Progenitor cell of endocrine pancreas (in vitro differentiated cells): ENCODE data around the gene TTLL11. TPM values are rescaled to one million over a fixed set of nuclear protein-coding genes. Genes with fewer than 3 reads are reported as not detected.

Experiments
- DNase-seq: peaks from one replicate; pipeline ENCODE4 v3.0.0; 2021; ENCODE audit warnings: low spot score; ENCODE audit not compliant: unreplicated experiment
- H3K27ac Mint-ChIP-seq: 2 replicates; pipeline ENCODE4 v1.8.0; 2021; ENCODE audit warnings: mild to moderate bottlenecking, moderate library complexity, mixed read lengths
- H3K27me3 Mint-ChIP-seq: 2 replicates; pipeline ENCODE4 v1.8.0; 2021; ENCODE audit warnings: mixed read lengths
- H3K36me3 Mint-ChIP-seq: 2 replicates; pipeline ENCODE4 v1.8.0; 2022; ENCODE audit warnings: mixed read lengths; ENCODE audit not compliant: insufficient read depth
- H3K4me1 Mint-ChIP-seq: 2 replicates; pipeline ENCODE4 v1.8.0; 2021; ENCODE audit warnings: low read depth, mixed read lengths
- H3K4me3 Mint-ChIP-seq: 2 replicates; pipeline ENCODE4 v1.8.0; 2021; ENCODE audit warnings: low read depth, mild to moderate bottlenecking, moderate library complexity, mixed read lengths
- H3K9me3 Mint-ChIP-seq: 2 replicates; pipeline ENCODE4 v1.8.0; 2021; ENCODE audit warnings: low read depth, mixed read lengths
- CTCF ChIP-seq: fragments of 200-600 bp; sonication (generic); IDR thresholded peaks from one replicate; pipeline ENCODE4 v1.5.0; 2021; ENCODE audit warnings: antibody characterized with exemption, mild to moderate bottlenecking; ENCODE audit not compliant: unreplicated experiment
- total RNA-seq: library from RNA; stranded (reverse); gene quantifications from 2 replicates; pipeline ENCODE4 v1.2.1, GENCODE V29; 2021

TTLL11 gene
- total RNA-seq, 1 donor from 2014 or later: 5.3 TPM

GRCh38 chr9:121890746-121891145 lies 202.4 kb downstream of the TTLL11 start:
- Mint-ChIP-seq H3K36me3 (no peaks in the 10 kb centered on the region), H3K4me1 (no peaks in the 10 kb centered on the region), H3K4me3 (no peak overlapping the region), H3K27me3 (peaks cover 5% of the 10 kb centered on the region), H3K27ac (no peak overlapping the region), H3K9me3 (no peaks in the 10 kb centered on the region)
- no peak for TF ChIP-seq CTCF
- no peak for DNase-seq

GRCh38 chr9:121889990-121890563 lies 203.0 kb downstream of the TTLL11 start:
- H3K36me3 Mint-ChIP-seq: no peaks in the 10 kb centered on the region
- H3K27ac Mint-ChIP-seq: no peak overlapping the region
- no peak for DNase-seq
- H3K27me3 Mint-ChIP-seq: peaks cover 8% of the 10 kb centered on the region
- peaks cover 3% of the 10 kb centered on the region for H3K4me1 Mint-ChIP-seq
- no peak overlapping the region for H3K4me3 Mint-ChIP-seq
- H3K9me3 Mint-ChIP-seq: no peaks in the 10 kb centered on the region
- no peak for TF ChIP-seq CTCF

- Mint-ChIP-seq H3K27me3 (peaks cover 12% of the 10 kb centered on the region), H3K9me3 (no peaks in the 10 kb centered on the region), H3K27ac (no peak overlapping the region), H3K4me3 (no peak overlapping the region), H3K36me3 (no peaks in the 10 kb centered on the region), H3K4me1 (peaks cover 18% of the 10 kb centered on the region)
- no peak for DNase-seq
- TF ChIP-seq CTCF: no peak
Measured at GRCh38 chr9:121888438-121888775, 204.7 kb downstream of the TTLL11 start.

GRCh38 chr9:121887553-121888437 lies 205.3 kb downstream of the TTLL11 start:
- no peaks in the 10 kb centered on the region for H3K36me3 Mint-ChIP-seq
- peaks cover 19% of the 10 kb centered on the region for H3K4me1 Mint-ChIP-seq
- H3K4me3 Mint-ChIP-seq: no peak overlapping the region
- no peak for DNase-seq
- H3K9me3 Mint-ChIP-seq: no peaks in the 10 kb centered on the region
- no peak overlapping the region for H3K27ac Mint-ChIP-seq
- no peak for TF ChIP-seq CTCF
- peaks cover 12% of the 10 kb centered on the region for H3K27me3 Mint-ChIP-seq

GRCh38 chr9:121886759-121887485 lies 206.2 kb downstream of the TTLL11 start:
- peaks cover 12% of the 10 kb centered on the region for H3K27me3 Mint-ChIP-seq

More at GRCh38 chr9:121886759-121887485, 206.2 kb downstream of the TTLL11 start:
- Mint-ChIP-seq H3K9me3 (no peaks in the 10 kb centered on the region), H3K27ac (no peak overlapping the region), H3K4me1 (peaks cover 25% of the 10 kb centered on the region), H3K36me3 (no peaks in the 10 kb centered on the region), H3K4me3 (no peak overlapping the region)
- TF ChIP-seq CTCF: no peak
- DNase-seq: no peak
